Prostate gland (tissue), 2 donors: ENCODE measurements around the gene JMJD8.

Source experiments
- POLR2A ChIP-seq: fragments of 450-650 bp; IDR thresholded peaks from one replicate; pipeline ENCODE4 v1.6.1; 2016; ENCODE audit warnings: antibody characterized with exemption, mild to moderate bottlenecking
- POLR2AphosphoS5 ChIP-seq: sonication (generic); formaldehyde crosslinking; IDR thresholded peaks from one replicate; pipeline ENCODE4 v1.6.1; 2017; ENCODE audit warnings: antibody characterized with exemption
- TF ChIP-seq, protein P1 (sequence below), 4 experiments: fragments of 200-600 bp in 2 of 4; fragments of 450-650 bp in 2 of 4; sonication (generic) in 2 of 4; IDR thresholded peaks; 1 replicate in 3 of 4; 2 replicates in 1 of 4; pipeline ENCODE4 v1.5.1; 2016 to 2019; ENCODE audit warnings: antibody characterized with exemption in 4 of 4, mild to moderate bottlenecking in 2 of 4, moderate library complexity in 2 of 4

GRCh38 chr16:728131-728889 lies 44.2 kb upstream of the JMJD8 start:
- TF ChIP-seq, protein P1, sequence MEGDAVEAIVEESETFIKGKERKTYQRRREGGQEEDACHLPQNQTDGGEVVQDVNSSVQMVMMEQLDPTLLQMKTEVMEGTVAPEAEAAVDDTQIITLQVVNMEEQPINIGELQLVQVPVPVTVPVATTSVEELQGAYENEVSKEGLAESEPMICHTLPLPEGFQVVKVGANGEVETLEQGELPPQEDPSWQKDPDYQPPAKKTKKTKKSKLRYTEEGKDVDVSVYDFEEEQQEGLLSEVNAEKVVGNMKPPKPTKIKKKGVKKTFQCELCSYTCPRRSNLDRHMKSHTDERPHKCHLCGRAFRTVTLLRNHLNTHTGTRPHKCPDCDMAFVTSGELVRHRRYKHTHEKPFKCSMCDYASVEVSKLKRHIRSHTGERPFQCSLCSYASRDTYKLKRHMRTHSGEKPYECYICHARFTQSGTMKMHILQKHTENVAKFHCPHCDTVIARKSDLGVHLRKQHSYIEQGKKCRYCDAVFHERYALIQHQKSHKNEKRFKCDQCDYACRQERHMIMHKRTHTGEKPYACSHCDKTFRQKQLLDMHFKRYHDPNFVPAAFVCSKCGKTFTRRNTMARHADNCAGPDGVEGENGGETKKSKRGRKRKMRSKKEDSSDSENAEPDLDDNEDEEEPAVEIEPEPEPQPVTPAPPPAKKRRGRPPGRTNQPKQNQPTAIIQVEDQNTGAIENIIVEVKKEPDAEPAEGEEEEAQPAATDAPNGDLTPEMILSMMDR (IDR thresholded peaks at IDR 0.05) = no peak
- no peak for TF ChIP-seq POLR2AphosphoS5
- TF ChIP-seq POLR2A = no peak
